ENCODE results near the gene SERPINB11.

SERPINB11 gene

GRCh38 chr18:63697097-63697660 is 5.6 kb upstream of the SERPINB11 start:
- no peaks in the 10 kb centered on the region for H3K4me1 ChIP-seq (ENCODE audit: low read depth, poor library complexity, severe bottlenecking)
- H3K27me3 ChIP-seq (ENCODE audit: insufficient read depth, low read depth) = no peaks in the 10 kb centered on the region
- no peak overlapping the region for H3K4me3 ChIP-seq (IDR thresholded peaks at IDR 0.05; ENCODE audit: insufficient read depth, low read depth, low read length)
- no peak overlapping the region for H2AFZ ChIP-seq (ENCODE audit: low read depth)
- no peaks in the 10 kb centered on the region for H3K36me3 ChIP-seq (ENCODE audit: insufficient read depth)
- no peaks in the 10 kb centered on the region for H3K79me2 ChIP-seq (ENCODE audit: insufficient read depth, low read depth)
- H3K4me2 ChIP-seq = no peak overlapping the region
- TF ChIP-seq, protein P1, sequence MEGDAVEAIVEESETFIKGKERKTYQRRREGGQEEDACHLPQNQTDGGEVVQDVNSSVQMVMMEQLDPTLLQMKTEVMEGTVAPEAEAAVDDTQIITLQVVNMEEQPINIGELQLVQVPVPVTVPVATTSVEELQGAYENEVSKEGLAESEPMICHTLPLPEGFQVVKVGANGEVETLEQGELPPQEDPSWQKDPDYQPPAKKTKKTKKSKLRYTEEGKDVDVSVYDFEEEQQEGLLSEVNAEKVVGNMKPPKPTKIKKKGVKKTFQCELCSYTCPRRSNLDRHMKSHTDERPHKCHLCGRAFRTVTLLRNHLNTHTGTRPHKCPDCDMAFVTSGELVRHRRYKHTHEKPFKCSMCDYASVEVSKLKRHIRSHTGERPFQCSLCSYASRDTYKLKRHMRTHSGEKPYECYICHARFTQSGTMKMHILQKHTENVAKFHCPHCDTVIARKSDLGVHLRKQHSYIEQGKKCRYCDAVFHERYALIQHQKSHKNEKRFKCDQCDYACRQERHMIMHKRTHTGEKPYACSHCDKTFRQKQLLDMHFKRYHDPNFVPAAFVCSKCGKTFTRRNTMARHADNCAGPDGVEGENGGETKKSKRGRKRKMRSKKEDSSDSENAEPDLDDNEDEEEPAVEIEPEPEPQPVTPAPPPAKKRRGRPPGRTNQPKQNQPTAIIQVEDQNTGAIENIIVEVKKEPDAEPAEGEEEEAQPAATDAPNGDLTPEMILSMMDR (conservative IDR thresholded peaks at IDR 0.05; ENCODE audit: low read depth, low read length) = no peak
- H4K20me1 ChIP-seq (ENCODE audit: insufficient read depth) = no peaks in the 10 kb centered on the region
- H3K27ac ChIP-seq = no peak overlapping the region
- no peak overlapping the region for H3K9ac ChIP-seq

- Histone ChIP-seq H3K4me1 (ENCODE audit: low read depth, poor library complexity, severe bottlenecking) (no peaks in the 10 kb centered on the region), H3K4me3 (IDR thresholded peaks at IDR 0.05; ENCODE audit: insufficient read depth, low read depth, low read length) (no peak overlapping the region), H3K79me2 (ENCODE audit: insufficient read depth, low read depth) (no peaks in the 10 kb centered on the region), H3K36me3 (ENCODE audit: insufficient read depth) (no peaks in the 10 kb centered on the region), H3K4me2 (no peak overlapping the region), H3K9ac (no peak overlapping the region), H3K27me3 (ENCODE audit: insufficient read depth, low read depth) (no peaks in the 10 kb centered on the region), H3K27ac (no peak overlapping the region), H4K20me1 (ENCODE audit: insufficient read depth) (no peaks in the 10 kb centered on the region), H2AFZ (ENCODE audit: low read depth) (no peak overlapping the region)
- TF ChIP-seq, protein P1 (conservative IDR thresholded peaks at IDR 0.05; ENCODE audit: low read depth, low read length) = no peak
Measured at GRCh38 chr18:63700501-63700900, 2.3 kb upstream of the SERPINB11 start.

- TF ChIP-seq, protein P1 (conservative IDR thresholded peaks at IDR 0.05; ENCODE audit: low read depth, low read length) = no peak
- no peaks in the 10 kb centered on the region for H3K27me3 ChIP-seq (ENCODE audit: insufficient read depth, low read depth)
Measured at GRCh38 chr18:63701952-63702351, 808 bp upstream of the SERPINB11 start.

DNA sequence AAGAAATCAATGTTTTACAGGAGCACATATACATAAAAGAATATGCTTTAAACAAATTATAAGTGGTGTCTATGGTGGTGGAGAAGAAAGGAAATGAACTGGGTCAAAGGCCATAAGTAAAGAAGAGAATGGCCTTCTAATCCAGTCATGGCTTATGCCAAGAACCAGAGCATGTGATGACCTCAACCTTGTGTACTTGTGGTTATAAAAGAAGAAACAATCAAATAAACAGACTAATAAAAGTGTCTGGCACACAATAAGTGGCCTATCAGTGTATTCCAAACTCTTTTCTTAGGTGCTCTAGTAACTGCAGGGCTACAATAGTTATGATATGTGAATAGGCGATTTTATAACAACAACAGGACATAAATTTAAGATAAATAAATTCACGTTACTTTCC is 2.6 kb downstream of the SERPINB11 start:
- Histone ChIP-seq H2AFZ (ENCODE audit: low read depth) (no peak overlapping the region), H3K4me2 (no peak overlapping the region), H3K4me1 (ENCODE audit: low read depth, poor library complexity, severe bottlenecking) (no peaks in the 10 kb centered on the region), H3K4me3 (IDR thresholded peaks at IDR 0.05; ENCODE audit: insufficient read depth, low read depth, low read length) (no peak overlapping the region), H3K36me3 (ENCODE audit: insufficient read depth) (no peaks in the 10 kb centered on the region), H3K79me2 (ENCODE audit: insufficient read depth, low read depth) (no peaks in the 10 kb centered on the region), H3K27me3 (ENCODE audit: insufficient read depth, low read depth) (no peaks in the 10 kb centered on the region), H3K27ac (no peak overlapping the region), H4K20me1 (ENCODE audit: insufficient read depth) (no peaks in the 10 kb centered on the region), H3K9ac (no peak overlapping the region)
- TF ChIP-seq, protein P1 (conservative IDR thresholded peaks at IDR 0.05; ENCODE audit: low read depth, low read length) = no peak

More at GRCh38 chr18:63701952-63702351, 808 bp upstream of the SERPINB11 start:
- Histone ChIP-seq H3K4me3 (IDR thresholded peaks at IDR 0.05; ENCODE audit: insufficient read depth, low read depth, low read length) (no peak overlapping the region), H3K9ac (no peak overlapping the region), H3K4me2 (no peak overlapping the region), H3K27ac (no peak overlapping the region), H3K4me1 (ENCODE audit: low read depth, poor library complexity, severe bottlenecking) (no peaks in the 10 kb centered on the region), H4K20me1 (ENCODE audit: insufficient read depth) (no peaks in the 10 kb centered on the region), H3K36me3 (ENCODE audit: insufficient read depth) (no peaks in the 10 kb centered on the region), H3K79me2 (ENCODE audit: insufficient read depth, low read depth) (no peaks in the 10 kb centered on the region), H2AFZ (ENCODE audit: low read depth) (no peak overlapping the region)
